ENCODE measurements around the gene OTUB2.

DNA sequence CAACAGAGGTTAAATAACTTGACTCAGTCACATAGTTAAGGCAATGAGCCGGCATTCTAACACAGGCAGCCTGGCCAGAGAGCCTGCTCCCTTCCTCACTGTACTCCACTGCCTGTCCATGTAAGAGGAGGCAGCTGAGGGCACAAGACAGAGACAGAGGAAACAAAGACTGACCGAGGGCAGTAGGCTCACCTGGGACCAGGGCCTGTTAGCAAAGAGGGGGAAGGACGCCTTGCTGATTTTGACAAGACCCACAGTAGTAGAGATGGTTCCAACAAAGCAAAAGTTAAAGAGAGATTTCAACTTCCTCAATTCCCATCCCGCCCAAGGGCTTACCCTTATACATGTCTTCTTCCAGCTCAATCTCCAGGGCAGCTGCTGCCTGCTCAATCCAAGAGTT lies 26.5 kb downstream of the OTUB2 start:
- TF ChIP-seq, protein P1, sequence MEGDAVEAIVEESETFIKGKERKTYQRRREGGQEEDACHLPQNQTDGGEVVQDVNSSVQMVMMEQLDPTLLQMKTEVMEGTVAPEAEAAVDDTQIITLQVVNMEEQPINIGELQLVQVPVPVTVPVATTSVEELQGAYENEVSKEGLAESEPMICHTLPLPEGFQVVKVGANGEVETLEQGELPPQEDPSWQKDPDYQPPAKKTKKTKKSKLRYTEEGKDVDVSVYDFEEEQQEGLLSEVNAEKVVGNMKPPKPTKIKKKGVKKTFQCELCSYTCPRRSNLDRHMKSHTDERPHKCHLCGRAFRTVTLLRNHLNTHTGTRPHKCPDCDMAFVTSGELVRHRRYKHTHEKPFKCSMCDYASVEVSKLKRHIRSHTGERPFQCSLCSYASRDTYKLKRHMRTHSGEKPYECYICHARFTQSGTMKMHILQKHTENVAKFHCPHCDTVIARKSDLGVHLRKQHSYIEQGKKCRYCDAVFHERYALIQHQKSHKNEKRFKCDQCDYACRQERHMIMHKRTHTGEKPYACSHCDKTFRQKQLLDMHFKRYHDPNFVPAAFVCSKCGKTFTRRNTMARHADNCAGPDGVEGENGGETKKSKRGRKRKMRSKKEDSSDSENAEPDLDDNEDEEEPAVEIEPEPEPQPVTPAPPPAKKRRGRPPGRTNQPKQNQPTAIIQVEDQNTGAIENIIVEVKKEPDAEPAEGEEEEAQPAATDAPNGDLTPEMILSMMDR (IDR thresholded peaks at IDR 0.05) = no peak
- no peak for TF ChIP-seq POLR2A (IDR thresholded peaks at IDR 0.05)
